HCT116 (cell line): ENCODE results near the gene PDGFA. TPM values are rescaled to one million over a fixed set of nuclear protein-coding genes. Genes with fewer than 3 reads are reported as not detected.

Source experiments
- ATAC-seq: fragments of 200-7000 bp; cut with Tn5 transposase; 2 replicates; pipeline ENCODE4 v1.9.1; 2020; ENCODE audit warnings: mild to moderate bottlenecking, moderate library complexity
- BruUV-seq: library from RNA; stranded (reverse); fragments of 400-500 nt; replicated peaks from 2 replicates; lab custom pipeline; 2021; lab: Mats Ljungman, UMichigan
- CTCF ChIA-PET: fragments of 300-600 bp; sonication (Branson Sonifier 250); formaldehyde crosslinking; loops from one replicate; lab custom pipeline; 2021; ENCODE audit warnings: antibody characterized with exemption; lab: Charles Lee
- POLR2A ChIA-PET: fragments of 300-600, 350-600 bp; sonication (Branson Sonifier 250); formaldehyde crosslinking; loops from one replicate; lab custom pipeline; 2021; ENCODE audit warnings: antibody characterized with exemption; lab: Charles Lee
- RAD21 ChIA-PET, 2 experiments: fragments of 300-600 bp; sonication (Branson Sonifier 250); formaldehyde crosslinking; loops; one replicate each; lab custom pipeline; 2023; ENCODE audit warnings: low total read pairs in 2 of 2; ENCODE audit not compliant: uncharacterized antibody in 2 of 2, unreplicated experiment in 2 of 2, low non-redundant PET in 1 of 2; lab: Charles Lee
- DNase-seq: peaks from one replicate; pipeline ENCODE4 v3.0.0-alpha.2; 2010; ENCODE audit warnings: low read depth, low spot score
- H2AFZ ChIP-seq: fragments of 200-600 bp; shearing (Covaris generic), sonication (generic); 2 replicates; pipeline ENCODE4 v1.6.1; 2017; ENCODE audit warnings: low read depth, mixed run types, mixed read lengths, antibody characterized with exemption, low read length; ENCODE audit not compliant: poor library complexity, severe bottlenecking
- H3K27ac ChIP-seq: 2 replicates; pipeline ENCODE4 v1.5.1; 2012; ENCODE audit warnings: low read depth, low read length
- H3K27me3 ChIP-seq: fragments of 200-600 bp; sonication (generic); 2 replicates; pipeline ENCODE4 v1.6.1; 2016; ENCODE audit warnings: mixed run types, low read length, mixed read lengths; ENCODE audit not compliant: insufficient read depth
- H3K36me3 ChIP-seq, 2 experiments: fragments of 200-500 bp in 1 of 2; fragments of 200-600 bp in 1 of 2; sonication (Bioruptor generic) in 1 of 2; sonication (generic) in 1 of 2; 2 replicates each; pipeline versions ENCODE4 v1.5.1 to v1.6.1; 2014 to 2016; ENCODE audit warnings: low read length in 2 of 2, inconsistent platforms in 1 of 2, mixed read lengths in 1 of 2, mixed run types in 1 of 2; ENCODE audit not compliant: insufficient read depth in 2 of 2, control insufficient read depth in 1 of 2
- H3K4me1 ChIP-seq, 2 experiments: fragments of 200-600 bp in 1 of 2; sonication (generic) in 1 of 2; 2 replicates each; pipeline versions ENCODE4 v1.5.1 to v1.6.1; 2012 to 2017; ENCODE audit warnings: low read length in 2 of 2, inconsistent platforms in 1 of 2, mild to moderate bottlenecking in 1 of 2, mixed read lengths in 1 of 2, mixed run types in 1 of 2, moderate library complexity in 1 of 2; ENCODE audit not compliant: insufficient read depth in 2 of 2, control insufficient read depth in 1 of 2
- H3K4me2 ChIP-seq: fragments of 200-600 bp; sonication (generic); 2 replicates; pipeline ENCODE4 v1.6.1; 2017; ENCODE audit warnings: mixed run types, low read length, mixed read lengths
- H3K4me3 ChIP-seq, 2 experiments: fragments of 200-600 bp in 1 of 2; sonication (generic) in 1 of 2; replicated peaks in 1 of 2; 2 replicates each; pipeline ENCODE4 v1.5.1; 2011 to 2016; ENCODE audit warnings: low read length in 2 of 2, control low read depth in 1 of 2, low read depth in 1 of 2, mild to moderate bottlenecking in 1 of 2, mixed read lengths in 1 of 2, mixed run types in 1 of 2
- H3K79me2 ChIP-seq: fragments of 200-600 bp; sonication (generic); 2 replicates; pipeline ENCODE4 v1.6.1; 2017; ENCODE audit warnings: mild to moderate bottlenecking, mixed run types, low read length, moderate library complexity, mixed read lengths; ENCODE audit not compliant: insufficient read depth
- H3K9ac ChIP-seq: fragments of 200-600 bp; sonication (generic); 2 replicates; pipeline ENCODE4 v1.6.1; 2016; ENCODE audit warnings: low read length, mixed read lengths
- H3K9me2 ChIP-seq: fragments of 200-600 bp; sonication (generic), shearing (Covaris generic); 2 replicates; pipeline ENCODE4 v1.6.1; 2017; ENCODE audit warnings: mixed run types, mild to moderate bottlenecking, moderate library complexity; ENCODE audit not compliant: insufficient read depth
- H3K9me3 ChIP-seq, 2 experiments: fragments of 200-500 bp in 1 of 2; fragments of 200-600 bp in 1 of 2; sonication (Bioruptor generic) in 1 of 2; sonication (generic) in 1 of 2; 2 replicates each; pipeline ENCODE4 v1.6.1; 2014 to 2017; ENCODE audit warnings: low read length in 2 of 2, mixed read lengths in 2 of 2, inconsistent platforms in 1 of 2, low read depth in 1 of 2, mild to moderate bottlenecking in 1 of 2, mixed run types in 1 of 2, moderate library complexity in 1 of 2; ENCODE audit not compliant: control insufficient read depth in 1 of 2, insufficient read depth in 1 of 2
- H4K20me1 ChIP-seq: fragments of 200-600 bp; sonication (generic), shearing (Covaris generic); 2 replicates; pipeline ENCODE4 v1.6.1; 2017; ENCODE audit warnings: mixed run types, mild to moderate bottlenecking, moderate library complexity; ENCODE audit not compliant: insufficient read depth
- CBX3 ChIP-seq: IDR thresholded peaks from 2 replicates; pipeline ENCODE4 v1.6.1; 2012; ENCODE audit warnings: low read depth
- CEBPB ChIP-seq: IDR thresholded peaks from 2 replicates; pipeline ENCODE4 v1.6.1; 2012; ENCODE audit warnings: low read depth
- ELF1 ChIP-seq: IDR thresholded peaks from 2 replicates; pipeline ENCODE4 v1.6.1; 2012; ENCODE audit warnings: low read depth, borderline replicate concordance
- EZH2phosphoT487 ChIP-seq: fragments of 200-600 bp; IDR thresholded peaks from 2 replicates; pipeline ENCODE4 v1.6.1; 2018; ENCODE audit warnings: antibody characterized with exemption, borderline replicate concordance
- FOSL1 ChIP-seq: IDR thresholded peaks from 2 replicates; pipeline ENCODE4 v1.6.1; 2012; ENCODE audit warnings: low read depth
- JUND ChIP-seq: IDR thresholded peaks from 2 replicates; pipeline ENCODE4 v1.6.1; 2012
- SIN3A ChIP-seq: IDR thresholded peaks from 2 replicates; pipeline ENCODE4 v1.6.1; 2012; ENCODE audit warnings: low read depth
- SP1 ChIP-seq: IDR thresholded peaks from 2 replicates; pipeline ENCODE4 v1.6.1; 2012; ENCODE audit warnings: low read depth
- SRF ChIP-seq: IDR thresholded peaks from 2 replicates; pipeline ENCODE4 v1.6.1; 2012; ENCODE audit warnings: low read depth
- YY1 ChIP-seq: IDR thresholded peaks from 2 replicates; pipeline ENCODE4 v1.6.1; 2011; ENCODE audit warnings: low read length, low read depth, moderate library complexity, mild to moderate bottlenecking; ENCODE audit not compliant: insufficient replicate concordance; ENCODE audit errors: extremely low read depth
- ZFX ChIP-seq: fragments of 450-650 bp; IDR thresholded peaks from 2 replicates; pipeline ENCODE4 v1.6.1; 2017
- ZNF274 ChIP-seq: fragments of 200-500 bp; sonication (Bioruptor generic); IDR thresholded peaks from 2 replicates; pipeline ENCODE4 v1.6.1; 2014; ENCODE audit warnings: mild to moderate bottlenecking, low read depth, low read length, inconsistent platforms
- intact Hi-C: fragments of 100-400 bp; cut with micrococcal nuclease; formaldehyde crosslinking; loops from 2 replicates; pipeline ENCODE4 v1.10.0; 2022
- total RNA-seq: library from RNA; stranded (reverse); gene quantifications from one replicate; pipeline ENCODE4 v1.2.1, GENCODE V29; 2021; ENCODE audit not compliant: unreplicated experiment
- TF ChIP-seq, protein P1 (sequence below): IDR thresholded peaks from 2 replicates; pipeline ENCODE4 v1.6.1; 2012
- TF ChIP-seq, protein P2 (sequence below): IDR thresholded peaks from 2 replicates; pipeline ENCODE4 v1.6.1; 2011; ENCODE audit warnings: mild to moderate bottlenecking, low read length, moderate library complexity; ENCODE audit not compliant: insufficient replicate concordance; ENCODE audit errors: extremely low read depth
- TF ChIP-seq, protein P3 (sequence below), 3 experiments: fragments of 200-600 bp in 1 of 3; sonication (generic) in 1 of 3; IDR thresholded peaks in 2 of 3; conservative IDR thresholded peaks in 1 of 3; 2 replicates each; pipeline ENCODE4 v1.5.1; 2012 to 2017; ENCODE audit warnings: low read depth in 2 of 3, low read length in 2 of 3, antibody characterized with exemption in 1 of 3, borderline replicate concordance in 1 of 3, control low read depth in 1 of 3, mild to moderate bottlenecking in 1 of 3, mixed read lengths in 1 of 3, mixed run types in 1 of 3, moderate library complexity in 1 of 3; ENCODE audit not compliant: insufficient read depth in 1 of 3
- TF ChIP-seq, protein P4 (sequence below): IDR thresholded peaks from 2 replicates; pipeline ENCODE4 v1.6.1; 2012

PDGFA gene
- total RNA-seq, 1 experiment from 2014 or later, result 44.7 TPM

DNA sequence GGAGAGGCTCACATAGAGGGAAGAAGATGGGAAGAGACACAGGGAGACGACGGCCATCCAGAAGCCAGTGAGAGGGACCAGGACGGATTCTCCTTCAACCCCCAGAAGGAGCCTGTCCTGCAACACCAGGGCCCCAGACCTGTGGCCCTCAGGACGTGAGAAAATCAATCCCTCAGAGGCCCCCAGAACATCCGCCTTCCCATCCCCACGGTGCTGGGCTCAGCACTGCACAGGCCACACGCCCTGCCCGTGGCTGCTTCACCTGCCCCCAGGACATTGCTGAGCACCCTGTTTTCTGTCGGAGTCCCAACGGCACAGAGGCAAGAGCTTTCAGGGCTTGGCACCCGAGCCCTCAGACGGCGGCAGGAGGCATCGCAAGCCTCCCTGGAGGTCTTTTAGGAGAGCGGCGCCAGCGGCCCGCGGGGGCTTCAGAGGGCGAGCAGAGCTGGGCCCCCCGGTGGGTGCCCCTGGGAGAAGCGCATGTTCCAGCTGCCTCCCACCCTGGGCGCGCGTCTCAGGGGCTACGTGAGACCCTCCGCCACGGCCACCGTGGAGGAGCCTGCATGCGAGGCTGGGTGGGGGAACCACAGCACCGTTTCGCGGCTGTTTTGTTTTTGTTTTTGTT is 42.8 kb downstream of the PDGFA start:
- H2AFZ ChIP-seq, result no peak overlapping the region
- intact Hi-C loops, result no loop called here
- H3K4me2 ChIP-seq, result no peak overlapping the region
- BruUV-seq, result no TSS peak
- no peak for TF ChIP-seq JUND
- TF ChIP-seq, protein P1, sequence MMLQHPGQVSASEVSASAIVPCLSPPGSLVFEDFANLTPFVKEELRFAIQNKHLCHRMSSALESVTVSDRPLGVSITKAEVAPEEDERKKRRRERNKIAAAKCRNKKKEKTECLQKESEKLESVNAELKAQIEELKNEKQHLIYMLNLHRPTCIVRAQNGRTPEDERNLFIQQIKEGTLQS, result no peak
- TF ChIP-seq, protein P2, sequence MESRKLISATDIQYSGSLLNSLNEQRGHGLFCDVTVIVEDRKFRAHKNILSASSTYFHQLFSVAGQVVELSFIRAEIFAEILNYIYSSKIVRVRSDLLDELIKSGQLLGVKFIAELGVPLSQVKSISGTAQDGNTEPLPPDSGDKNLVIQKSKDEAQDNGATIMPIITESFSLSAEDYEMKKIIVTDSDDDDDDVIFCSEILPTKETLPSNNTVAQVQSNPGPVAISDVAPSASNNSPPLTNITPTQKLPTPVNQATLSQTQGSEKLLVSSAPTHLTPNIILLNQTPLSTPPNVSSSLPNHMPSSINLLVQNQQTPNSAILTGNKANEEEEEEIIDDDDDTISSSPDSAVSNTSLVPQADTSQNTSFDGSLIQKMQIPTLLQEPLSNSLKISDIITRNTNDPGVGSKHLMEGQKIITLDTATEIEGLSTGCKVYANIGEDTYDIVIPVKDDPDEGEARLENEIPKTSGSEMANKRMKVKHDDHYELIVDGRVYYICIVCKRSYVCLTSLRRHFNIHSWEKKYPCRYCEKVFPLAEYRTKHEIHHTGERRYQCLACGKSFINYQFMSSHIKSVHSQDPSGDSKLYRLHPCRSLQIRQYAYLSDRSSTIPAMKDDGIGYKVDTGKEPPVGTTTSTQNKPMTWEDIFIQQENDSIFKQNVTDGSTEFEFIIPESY, result no peak
- no peak for TF ChIP-seq SRF
- TF ChIP-seq ELF1, result no peak
- TF ChIP-seq, all 23 proteins: peak for 0
- DNase-seq (no peak), ATAC-seq (no peak)
- Histone ChIP-seq H3K4me1 (peaks cover 2 to 9% of the 10 kb centered on the region in 2 experiments; a peak in 3 of 4 replicates), H3K27me3 (peaks cover 6% of the 10 kb centered on the region; the same call in 1 of the 2 replicates), H4K20me1 (no peaks in the 10 kb centered on the region), H3K9me3 (peaks cover 0 to 4% of the 10 kb centered on the region in 2 experiments; a peak in 1 of 4 replicates), H3K9me2 (no peaks in the 10 kb centered on the region), H3K4me3 (no peak overlapping the region), H3K9ac (no peak overlapping the region), H3K36me3 (no peaks in the 10 kb centered on the region), H3K79me2 (no peaks in the 10 kb centered on the region), H3K27ac (no peak overlapping the region)
- ChIA-PET CTCF (no interaction called here), POLR2A (no interaction called here), RAD21 (no interaction called here)

DNA sequence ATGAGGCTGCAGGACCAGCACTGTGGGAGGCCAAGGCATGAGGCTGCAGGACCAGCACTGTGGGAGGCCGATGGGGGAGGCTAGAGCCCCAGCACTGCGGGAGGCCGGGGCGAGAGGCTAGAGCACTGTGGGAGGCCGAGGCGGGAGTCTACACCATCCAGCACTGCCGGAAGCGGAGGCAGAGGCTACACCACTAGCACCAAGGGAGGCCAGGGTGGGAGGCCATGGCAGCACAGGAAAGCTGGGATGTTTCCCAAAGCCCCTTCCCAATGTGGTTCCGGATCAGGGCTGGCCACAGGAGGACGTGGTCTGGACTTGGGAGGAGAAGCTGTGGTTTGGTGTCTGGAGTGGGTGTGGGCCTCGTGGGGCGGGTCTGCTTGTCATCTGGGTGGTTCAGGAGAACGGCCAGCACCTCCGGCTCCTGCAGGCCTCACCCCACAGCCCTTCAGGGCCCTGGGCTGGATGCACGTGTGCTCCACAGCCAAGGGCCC is 43.6 kb downstream of the PDGFA start:
- no peak overlapping the region for H2AFZ ChIP-seq
- intact Hi-C loops, result no loop called here
- ATAC-seq (no peak), DNase-seq (no peak)
- no peak overlapping the region for H3K4me2 ChIP-seq
- H3K79me2 ChIP-seq, result no peaks in the 10 kb centered on the region
- H3K9me2 ChIP-seq, result no peaks in the 10 kb centered on the region
- no peak overlapping the region for H3K4me3 ChIP-seq
- no peak overlapping the region for H3K9ac ChIP-seq
- peaks cover 2 to 9% of the 10 kb centered on the region in 2 experiments; a peak in 3 of 4 replicates for H3K4me1 ChIP-seq
- H3K27me3 ChIP-seq, result peaks cover 6% of the 10 kb centered on the region; the same call in 1 of the 2 replicates
- CTCF ChIA-PET, result no interaction called here
- no peaks in the 10 kb centered on the region for H4K20me1 ChIP-seq
- H3K9me3 ChIP-seq, result peaks cover 0 to 4% of the 10 kb centered on the region in 2 experiments; a peak in 1 of 4 replicates
- no peak overlapping the region for H3K27ac ChIP-seq
- RAD21 ChIA-PET, result no interaction called here
- no peaks in the 10 kb centered on the region for H3K36me3 ChIP-seq
- no TSS peak for BruUV-seq
- POLR2A ChIA-PET, result no interaction called here
- TF ChIP-seq JUND (no peak), SRF (no peak), EZH2phosphoT487 (no peak), SIN3A (no peak), ZFX (no peak), FOSL1 (no peak), SP1 (no peak), ZNF274 (no peak), YY1 (no peak), CBX3 (no peak), CEBPB (no peak)
- TF ChIP-seq, protein P3, sequence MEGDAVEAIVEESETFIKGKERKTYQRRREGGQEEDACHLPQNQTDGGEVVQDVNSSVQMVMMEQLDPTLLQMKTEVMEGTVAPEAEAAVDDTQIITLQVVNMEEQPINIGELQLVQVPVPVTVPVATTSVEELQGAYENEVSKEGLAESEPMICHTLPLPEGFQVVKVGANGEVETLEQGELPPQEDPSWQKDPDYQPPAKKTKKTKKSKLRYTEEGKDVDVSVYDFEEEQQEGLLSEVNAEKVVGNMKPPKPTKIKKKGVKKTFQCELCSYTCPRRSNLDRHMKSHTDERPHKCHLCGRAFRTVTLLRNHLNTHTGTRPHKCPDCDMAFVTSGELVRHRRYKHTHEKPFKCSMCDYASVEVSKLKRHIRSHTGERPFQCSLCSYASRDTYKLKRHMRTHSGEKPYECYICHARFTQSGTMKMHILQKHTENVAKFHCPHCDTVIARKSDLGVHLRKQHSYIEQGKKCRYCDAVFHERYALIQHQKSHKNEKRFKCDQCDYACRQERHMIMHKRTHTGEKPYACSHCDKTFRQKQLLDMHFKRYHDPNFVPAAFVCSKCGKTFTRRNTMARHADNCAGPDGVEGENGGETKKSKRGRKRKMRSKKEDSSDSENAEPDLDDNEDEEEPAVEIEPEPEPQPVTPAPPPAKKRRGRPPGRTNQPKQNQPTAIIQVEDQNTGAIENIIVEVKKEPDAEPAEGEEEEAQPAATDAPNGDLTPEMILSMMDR (IDR thresholded peaks at IDR 0.05 in 2 of 3, conservative IDR thresholded peaks at IDR 0.05 in 1 of 3; ENCODE audit: borderline replicate concordance in 1 of 3, insufficient read depth in 1 of 3, low read depth in 2 of 3, low read length in 2 of 3), result no peak
- TF ChIP-seq, protein P4, sequence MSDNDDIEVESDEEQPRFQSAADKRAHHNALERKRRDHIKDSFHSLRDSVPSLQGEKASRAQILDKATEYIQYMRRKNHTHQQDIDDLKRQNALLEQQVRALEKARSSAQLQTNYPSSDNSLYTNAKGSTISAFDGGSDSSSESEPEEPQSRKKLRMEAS, result no peak
